GM12873 (cell line): ENCODE measurements around the gene ZFYVE28.

Experiments
- TF ChIP-seq, protein P1 (sequence below): IDR thresholded peaks from 2 replicates; pipeline ENCODE4 v1.5.1; 2012; ENCODE audit warnings: low read depth, mild to moderate bottlenecking, moderate library complexity, low read length, control low read depth; ENCODE audit not compliant: insufficient read depth; ENCODE audit errors: missing control alignments

ZFYVE28 gene

DNA sequence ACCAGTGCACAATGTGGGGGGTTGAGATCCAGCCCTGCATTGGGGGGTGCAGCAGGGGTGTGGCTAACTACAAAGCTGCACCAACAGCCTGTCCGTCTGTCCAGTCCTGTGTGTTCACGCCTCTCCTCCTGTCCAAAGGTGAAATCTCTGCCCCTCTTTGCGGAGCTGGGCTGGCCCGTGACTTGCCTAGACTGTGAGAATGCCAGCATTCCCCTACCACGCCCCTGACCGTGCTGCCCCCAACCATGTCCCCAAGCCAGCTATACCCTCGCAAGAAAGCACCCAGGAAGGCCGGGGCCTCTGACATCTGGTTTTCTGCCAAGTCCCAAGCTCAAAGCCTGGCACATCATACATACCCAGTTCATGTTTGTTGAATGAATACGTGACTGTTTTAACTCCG is 19.2 kb downstream of the ZFYVE28 start:
- TF ChIP-seq, protein P1, sequence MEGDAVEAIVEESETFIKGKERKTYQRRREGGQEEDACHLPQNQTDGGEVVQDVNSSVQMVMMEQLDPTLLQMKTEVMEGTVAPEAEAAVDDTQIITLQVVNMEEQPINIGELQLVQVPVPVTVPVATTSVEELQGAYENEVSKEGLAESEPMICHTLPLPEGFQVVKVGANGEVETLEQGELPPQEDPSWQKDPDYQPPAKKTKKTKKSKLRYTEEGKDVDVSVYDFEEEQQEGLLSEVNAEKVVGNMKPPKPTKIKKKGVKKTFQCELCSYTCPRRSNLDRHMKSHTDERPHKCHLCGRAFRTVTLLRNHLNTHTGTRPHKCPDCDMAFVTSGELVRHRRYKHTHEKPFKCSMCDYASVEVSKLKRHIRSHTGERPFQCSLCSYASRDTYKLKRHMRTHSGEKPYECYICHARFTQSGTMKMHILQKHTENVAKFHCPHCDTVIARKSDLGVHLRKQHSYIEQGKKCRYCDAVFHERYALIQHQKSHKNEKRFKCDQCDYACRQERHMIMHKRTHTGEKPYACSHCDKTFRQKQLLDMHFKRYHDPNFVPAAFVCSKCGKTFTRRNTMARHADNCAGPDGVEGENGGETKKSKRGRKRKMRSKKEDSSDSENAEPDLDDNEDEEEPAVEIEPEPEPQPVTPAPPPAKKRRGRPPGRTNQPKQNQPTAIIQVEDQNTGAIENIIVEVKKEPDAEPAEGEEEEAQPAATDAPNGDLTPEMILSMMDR: no peak

DNA sequence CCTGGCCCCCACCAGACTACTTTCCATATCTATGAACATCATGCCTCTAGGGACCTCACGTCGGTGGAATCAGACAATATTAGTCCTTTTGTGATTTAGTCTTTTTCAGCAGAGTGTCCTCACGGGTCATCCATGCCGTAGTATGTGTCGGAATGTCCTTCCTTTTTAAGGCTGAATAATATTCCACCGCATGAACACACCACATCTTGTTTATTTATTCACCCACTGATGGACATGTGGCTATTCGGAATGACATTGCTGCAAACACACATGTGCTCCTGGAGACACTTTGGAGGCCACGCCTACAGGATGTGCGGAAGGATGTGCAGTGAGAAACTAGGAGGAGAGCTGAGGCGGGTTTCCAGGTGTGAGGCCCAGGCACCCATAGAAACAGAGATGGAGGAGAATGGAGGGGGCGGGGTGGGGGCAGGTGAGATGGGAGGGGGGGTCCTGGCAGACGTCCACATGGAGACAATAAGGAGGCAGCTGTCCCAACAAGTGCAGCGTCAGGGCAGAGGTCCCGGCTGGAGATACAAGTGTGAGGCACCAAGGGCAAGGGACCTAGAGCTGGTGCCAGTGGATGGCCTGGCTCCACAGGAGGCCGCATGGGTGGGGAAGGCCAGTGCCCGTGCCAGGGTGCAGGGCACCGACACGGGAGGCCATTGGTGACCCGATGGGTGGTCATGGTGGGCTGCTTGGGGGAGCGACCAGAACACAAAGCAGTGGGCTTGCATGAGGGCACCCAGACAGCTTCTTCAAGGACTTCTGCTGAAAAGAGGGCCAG is 20.7 kb downstream of the ZFYVE28 start:
- TF ChIP-seq, protein P1: no peak

DNA sequence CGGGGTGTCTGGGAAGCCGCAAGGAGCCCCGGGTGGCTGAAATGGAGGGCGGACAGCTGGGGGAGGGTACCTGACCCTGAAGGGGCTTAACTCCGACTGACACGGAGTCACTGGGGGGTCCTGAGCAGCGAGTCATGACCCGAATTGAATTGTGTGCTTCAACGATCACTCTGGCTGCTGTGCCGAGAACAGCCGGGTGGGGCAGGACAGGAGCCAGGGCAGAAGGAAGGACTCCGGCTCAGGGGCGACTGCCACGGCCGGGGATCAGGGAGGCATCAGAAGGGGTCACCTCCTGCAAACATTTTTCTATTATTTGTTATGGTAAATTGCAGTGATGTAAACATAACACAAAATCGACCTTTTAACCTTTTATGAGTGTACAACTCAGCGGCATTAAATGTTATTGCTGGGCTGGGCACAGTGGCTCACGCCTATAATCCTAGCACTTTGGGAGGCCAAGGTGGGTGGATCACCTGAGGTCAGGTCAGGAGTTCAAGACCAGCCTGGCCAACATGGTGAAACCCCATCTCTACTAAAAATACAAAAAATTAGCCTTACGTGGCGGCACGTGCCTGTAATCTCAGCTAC is 21.6 kb downstream of the ZFYVE28 start:
- TF ChIP-seq, protein P1: no peak

DNA sequence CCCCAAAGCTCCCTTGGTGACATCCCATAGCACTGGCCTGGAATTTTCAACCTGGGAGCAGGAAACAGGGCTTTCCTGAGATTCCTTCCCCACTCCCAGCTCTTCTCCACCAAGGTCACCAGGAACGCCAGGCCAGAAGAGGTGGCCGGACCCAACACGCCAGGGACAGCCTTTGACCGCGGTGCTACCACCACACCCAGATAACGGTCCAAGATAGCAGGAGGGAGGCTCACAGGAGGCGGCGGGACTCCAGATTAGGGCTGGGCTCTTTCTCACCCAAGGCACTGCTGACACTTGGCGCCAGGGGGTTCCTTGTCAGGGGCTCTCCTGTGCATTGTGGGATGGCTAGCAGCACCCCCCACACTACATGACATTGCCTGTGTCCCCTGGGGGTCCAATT is 22.9 kb downstream of the ZFYVE28 start:
- TF ChIP-seq, protein P1: no peak

DNA sequence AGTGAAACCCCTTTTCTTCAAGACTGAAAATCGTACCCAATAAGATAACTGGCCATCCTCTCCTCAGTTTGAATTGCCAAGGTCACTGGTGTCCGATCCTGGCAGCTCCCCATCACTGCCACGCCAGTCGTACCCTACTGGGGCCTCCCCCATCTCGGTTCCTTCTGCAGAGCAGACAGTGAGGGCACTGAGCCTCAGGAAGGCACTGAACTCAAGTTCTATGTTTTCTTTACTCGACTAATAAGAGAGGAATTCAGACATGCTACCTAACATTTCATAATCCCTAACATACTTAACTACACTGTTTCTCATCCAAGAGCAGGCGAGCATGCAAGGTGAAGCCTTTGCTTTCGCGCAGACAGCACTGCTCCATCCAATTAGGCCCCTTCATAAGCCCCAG is 23.4 kb downstream of the ZFYVE28 start:
- TF ChIP-seq, protein P1: no peak

DNA sequence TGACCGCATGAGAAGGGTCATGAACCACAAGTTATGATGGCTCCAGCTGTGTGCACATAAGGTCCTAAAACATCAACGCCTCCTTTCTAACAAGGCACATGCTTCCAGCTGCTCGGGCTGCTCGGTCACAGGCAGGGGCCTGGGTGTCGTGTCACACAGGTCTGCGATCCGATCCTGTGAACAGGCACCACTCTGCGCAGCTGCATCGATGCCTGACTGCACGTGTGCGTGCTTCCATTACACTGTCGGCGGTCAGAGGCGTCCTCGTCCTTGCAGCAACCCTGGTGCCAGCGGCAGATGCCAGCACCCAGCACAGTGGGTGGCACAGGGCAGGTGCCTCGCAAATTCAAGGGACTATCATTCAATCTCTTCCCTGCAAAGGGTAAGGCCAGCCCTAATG is 23.9 kb downstream of the ZFYVE28 start:
- TF ChIP-seq, protein P1: no peak

DNA sequence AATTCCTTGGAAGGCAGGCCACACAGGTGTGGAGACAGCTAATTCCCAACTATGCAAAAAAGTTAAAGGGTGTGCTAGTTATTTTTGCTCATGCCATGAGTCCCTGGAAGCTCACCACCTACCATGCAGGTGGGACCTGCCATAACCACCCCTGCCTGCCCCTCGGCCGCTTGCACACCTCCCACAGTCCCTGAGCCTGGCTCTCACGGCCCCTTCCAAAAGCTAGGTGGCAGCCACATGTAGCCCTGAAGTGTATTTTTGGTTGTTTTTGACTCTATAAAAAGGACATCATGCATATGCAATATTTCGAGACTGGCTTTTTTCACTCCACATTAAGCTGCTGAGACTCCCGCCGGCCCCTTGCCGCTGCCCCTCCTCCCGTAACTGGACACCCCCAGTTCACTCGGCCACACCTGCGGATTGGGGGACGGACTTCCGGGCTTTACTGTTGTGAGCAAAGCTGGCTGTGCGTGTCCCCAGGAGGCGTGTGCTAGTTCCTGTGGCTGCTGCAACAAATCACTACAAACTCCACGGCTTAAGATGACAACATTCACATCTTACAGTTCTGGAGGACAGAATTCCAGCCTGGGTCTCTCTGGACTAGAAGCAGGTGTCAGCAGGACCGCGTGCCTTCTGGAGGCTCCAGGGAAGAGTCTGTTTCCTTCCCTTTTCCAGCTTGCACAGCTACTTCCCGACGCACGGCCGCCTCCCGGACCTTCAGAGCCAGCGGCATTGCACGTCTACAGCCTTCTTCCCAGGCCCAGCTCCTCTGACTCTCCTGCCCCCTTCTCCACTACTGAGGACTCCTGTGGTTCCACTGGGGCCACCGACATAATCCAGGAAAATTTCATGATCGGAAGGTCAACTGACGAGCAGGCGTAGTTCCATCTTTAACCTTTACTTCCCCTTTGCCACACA is 24.8 kb downstream of the ZFYVE28 start:
- TF ChIP-seq, protein P1: no peak
